HEK293 (cell line): ENCODE results near the gene NCK2.

Experiments
- CTCF ChIA-PET: fragments of 350-600 bp; formaldehyde crosslinking; extraction: SDS; loops from one replicate; lab custom pipeline; 2021; ENCODE audit warnings: antibody characterized with exemption; lab: Yijun Ruan, JAX
- POLR2A ChIA-PET: fragments of 300-600 bp; formaldehyde crosslinking; extraction: SDS; loops from one replicate; lab custom pipeline; 2020; ENCODE audit warnings: antibody characterized with exemption, inconsistent platforms; lab: Yijun Ruan, JAX
- H3K27ac ChIP-seq: fragments of 200-500 bp; sonication (Bioruptor generic); 2 replicates; pipeline ENCODE4 v1.5.1; 2014; ENCODE audit warnings: low read depth, low read length, control low read depth, inconsistent platforms; ENCODE audit errors: extremely low read depth
- H3K36me3 ChIP-seq, 2 experiments: fragments of 200-500 bp in 1 of 2; sonication (Bioruptor generic) in 1 of 2; 1 replicate in 1 of 2; 2 replicates in 1 of 2; pipeline ENCODE4 v1.5.1; 2014 to 2017; ENCODE audit warnings: inconsistent platforms in 2 of 2, low read length in 2 of 2; ENCODE audit not compliant: control insufficient read depth in 2 of 2, insufficient read depth in 1 of 2
- H3K4me1 ChIP-seq: fragments of 200-500 bp; sonication (Bioruptor generic); 2 replicates; pipeline ENCODE4 v1.5.1; 2014; ENCODE audit warnings: mild to moderate bottlenecking, low read length, inconsistent platforms; ENCODE audit not compliant: control insufficient read depth, insufficient read depth
- H3K4me3 ChIP-seq: 2 replicates; pipeline ENCODE4 v1.5.1; 2011; ENCODE audit warnings: low read depth, mild to moderate bottlenecking, control low read depth, low read length, moderate library complexity
- H3K9me3 ChIP-seq: fragments of 200-500 bp; sonication (Bioruptor generic); 2 replicates; pipeline ENCODE4 v1.5.1; 2014; ENCODE audit warnings: low read depth, low read length, inconsistent platforms; ENCODE audit not compliant: control insufficient read depth, insufficient read depth
- GLIS1 ChIP-seq: fragments of 450-650 bp; formaldehyde crosslinking; IDR thresholded peaks from 2 replicates; pipeline ENCODE4 v1.5.1; 2016; ENCODE audit warnings: missing biosample characterization, missing genetic modification characterization
- RBAK ChIP-seq: fragments of 450-650 bp; formaldehyde crosslinking; IDR thresholded peaks from 2 replicates; pipeline ENCODE4 v1.5.1; 2016; ENCODE audit warnings: missing biosample characterization, missing genetic modification characterization
- SALL2 ChIP-seq: fragments of 450-650 bp; formaldehyde crosslinking; IDR thresholded peaks from 2 replicates; pipeline ENCODE4 v1.5.0; 2017; ENCODE audit warnings: missing biosample characterization, mild to moderate bottlenecking, missing genetic modification characterization, borderline replicate concordance
- SP7 ChIP-seq: fragments of 450-650 bp; formaldehyde crosslinking; IDR thresholded peaks from 2 replicates; pipeline ENCODE4 v1.5.1; 2016; ENCODE audit warnings: missing biosample characterization, missing genetic modification characterization
- ZBTB8A ChIP-seq: fragments of 450-650 bp; formaldehyde crosslinking; IDR thresholded peaks from 2 replicates; pipeline ENCODE4 v1.5.1; 2016; ENCODE audit warnings: missing biosample characterization, missing genetic modification characterization
- ZIC2 ChIP-seq: fragments of 450-650 bp; formaldehyde crosslinking; IDR thresholded peaks from 2 replicates; pipeline ENCODE4 v1.5.1; 2016; ENCODE audit warnings: missing biosample characterization, missing genetic modification characterization
- ZNF114 ChIP-seq: fragments of 450-650 bp; formaldehyde crosslinking; IDR thresholded peaks from 2 replicates; pipeline ENCODE4 v1.5.0; 2017; ENCODE audit warnings: missing biosample characterization, missing genetic modification characterization
- ZNF155 ChIP-seq: fragments of 450-650 bp; formaldehyde crosslinking; IDR thresholded peaks from 2 replicates; pipeline ENCODE4 v1.5.1; 2016; ENCODE audit warnings: missing biosample characterization, missing genetic modification characterization
- ZNF266 ChIP-seq: fragments of 450-650 bp; formaldehyde crosslinking; IDR thresholded peaks from 2 replicates; pipeline ENCODE4 v1.5.1; 2016; ENCODE audit warnings: missing biosample characterization, missing genetic modification characterization, low read depth
- ZNF501 ChIP-seq: fragments of 450-650 bp; formaldehyde crosslinking; IDR thresholded peaks from 2 replicates; pipeline ENCODE4 v1.5.1; 2016; ENCODE audit warnings: missing biosample characterization, missing genetic modification characterization
- ZSCAN16 ChIP-seq: fragments of 450-650 bp; formaldehyde crosslinking; IDR thresholded peaks from 2 replicates; pipeline ENCODE4 v1.5.1; 2016; ENCODE audit warnings: missing biosample characterization, missing genetic modification characterization
- TF ChIP-seq, protein P1 (sequence below): fragments of 450-650 bp; formaldehyde crosslinking; IDR thresholded peaks from 2 replicates; pipeline ENCODE4; 2016; ENCODE audit warnings: missing biosample characterization, missing genetic modification characterization
- TF ChIP-seq, protein P2 (sequence below): fragments of 450-650 bp; formaldehyde crosslinking; IDR thresholded peaks from 2 replicates; pipeline ENCODE4 v1.5.1; 2016; ENCODE audit warnings: missing biosample characterization, missing genetic modification characterization
- TF ChIP-seq, protein P3 (sequence below): fragments of 450-650 bp; formaldehyde crosslinking; conservative IDR thresholded peaks from 2 replicates; pipeline ENCODE4 v1.5.1; 2016; ENCODE audit warnings: low read depth, missing biosample characterization, missing genetic modification characterization
- TF ChIP-seq, protein P4 (sequence below): fragments of 450-650 bp; formaldehyde crosslinking; IDR thresholded peaks from 2 replicates; pipeline ENCODE4 v1.5.1; 2016; ENCODE audit warnings: missing biosample characterization, missing genetic modification characterization
- TF ChIP-seq, protein P5 (sequence below): fragments of 450-650 bp; formaldehyde crosslinking; IDR thresholded peaks from 2 replicates; pipeline ENCODE4 v1.5.1; 2016; ENCODE audit warnings: missing biosample characterization, missing genetic modification characterization

The NCK2 gene

DNA sequence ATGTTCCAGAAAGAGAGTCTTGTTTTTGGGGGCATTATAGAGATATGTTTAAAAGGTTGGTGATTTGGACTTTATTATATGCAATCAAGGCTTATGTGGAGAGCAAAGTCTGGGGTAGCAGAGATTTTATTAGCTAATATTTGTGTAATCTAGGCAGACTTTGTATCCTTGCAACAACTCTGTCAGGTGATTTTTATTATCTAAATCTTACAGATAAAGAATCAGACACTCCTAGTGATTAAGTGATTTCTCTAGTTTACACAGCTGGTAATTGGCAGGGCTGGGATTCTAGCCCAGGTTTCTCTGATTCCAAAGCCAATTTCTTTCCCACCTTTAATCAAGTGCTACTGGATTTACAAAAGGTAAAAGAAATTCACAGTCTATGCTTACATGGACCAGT, 33.3 kb upstream of the NCK2 start (continued):
- TF ChIP-seq, protein P1, sequence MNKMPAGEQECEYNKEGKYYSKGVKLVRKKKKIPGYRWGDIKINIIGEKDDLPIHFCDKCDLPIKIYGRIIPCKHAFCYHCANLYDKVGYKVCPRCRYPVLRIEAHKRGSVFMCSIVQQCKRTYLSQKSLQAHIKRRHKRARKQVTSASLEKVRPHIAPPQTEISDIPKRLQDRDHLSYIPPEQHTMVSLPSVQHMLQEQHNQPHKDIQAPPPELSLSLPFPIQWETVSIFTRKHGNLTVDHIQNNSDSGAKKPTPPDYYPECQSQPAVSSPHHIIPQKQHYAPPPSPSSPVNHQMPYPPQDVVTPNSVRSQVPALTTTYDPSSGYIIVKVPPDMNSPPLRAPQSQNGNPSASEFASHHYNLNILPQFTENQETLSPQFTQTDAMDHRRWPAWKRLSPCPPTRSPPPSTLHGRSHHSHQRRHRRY (tag by site-specific recombination), result no peak
- no peak for TF ChIP-seq ZBTB8A (tag by site-specific recombination)
- TF ChIP-seq RBAK, result no peak
- TF ChIP-seq, protein P2, sequence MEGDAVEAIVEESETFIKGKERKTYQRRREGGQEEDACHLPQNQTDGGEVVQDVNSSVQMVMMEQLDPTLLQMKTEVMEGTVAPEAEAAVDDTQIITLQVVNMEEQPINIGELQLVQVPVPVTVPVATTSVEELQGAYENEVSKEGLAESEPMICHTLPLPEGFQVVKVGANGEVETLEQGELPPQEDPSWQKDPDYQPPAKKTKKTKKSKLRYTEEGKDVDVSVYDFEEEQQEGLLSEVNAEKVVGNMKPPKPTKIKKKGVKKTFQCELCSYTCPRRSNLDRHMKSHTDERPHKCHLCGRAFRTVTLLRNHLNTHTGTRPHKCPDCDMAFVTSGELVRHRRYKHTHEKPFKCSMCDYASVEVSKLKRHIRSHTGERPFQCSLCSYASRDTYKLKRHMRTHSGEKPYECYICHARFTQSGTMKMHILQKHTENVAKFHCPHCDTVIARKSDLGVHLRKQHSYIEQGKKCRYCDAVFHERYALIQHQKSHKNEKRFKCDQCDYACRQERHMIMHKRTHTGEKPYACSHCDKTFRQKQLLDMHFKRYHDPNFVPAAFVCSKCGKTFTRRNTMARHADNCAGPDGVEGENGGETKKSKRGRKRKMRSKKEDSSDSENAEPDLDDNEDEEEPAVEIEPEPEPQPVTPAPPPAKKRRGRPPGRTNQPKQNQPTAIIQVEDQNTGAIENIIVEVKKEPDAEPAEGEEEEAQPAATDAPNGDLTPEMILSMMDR (tag by site-specific recombination), result no peak
- no peak for TF ChIP-seq ZNF266 (tag by site-specific recombination)
- TF ChIP-seq, protein P3, sequence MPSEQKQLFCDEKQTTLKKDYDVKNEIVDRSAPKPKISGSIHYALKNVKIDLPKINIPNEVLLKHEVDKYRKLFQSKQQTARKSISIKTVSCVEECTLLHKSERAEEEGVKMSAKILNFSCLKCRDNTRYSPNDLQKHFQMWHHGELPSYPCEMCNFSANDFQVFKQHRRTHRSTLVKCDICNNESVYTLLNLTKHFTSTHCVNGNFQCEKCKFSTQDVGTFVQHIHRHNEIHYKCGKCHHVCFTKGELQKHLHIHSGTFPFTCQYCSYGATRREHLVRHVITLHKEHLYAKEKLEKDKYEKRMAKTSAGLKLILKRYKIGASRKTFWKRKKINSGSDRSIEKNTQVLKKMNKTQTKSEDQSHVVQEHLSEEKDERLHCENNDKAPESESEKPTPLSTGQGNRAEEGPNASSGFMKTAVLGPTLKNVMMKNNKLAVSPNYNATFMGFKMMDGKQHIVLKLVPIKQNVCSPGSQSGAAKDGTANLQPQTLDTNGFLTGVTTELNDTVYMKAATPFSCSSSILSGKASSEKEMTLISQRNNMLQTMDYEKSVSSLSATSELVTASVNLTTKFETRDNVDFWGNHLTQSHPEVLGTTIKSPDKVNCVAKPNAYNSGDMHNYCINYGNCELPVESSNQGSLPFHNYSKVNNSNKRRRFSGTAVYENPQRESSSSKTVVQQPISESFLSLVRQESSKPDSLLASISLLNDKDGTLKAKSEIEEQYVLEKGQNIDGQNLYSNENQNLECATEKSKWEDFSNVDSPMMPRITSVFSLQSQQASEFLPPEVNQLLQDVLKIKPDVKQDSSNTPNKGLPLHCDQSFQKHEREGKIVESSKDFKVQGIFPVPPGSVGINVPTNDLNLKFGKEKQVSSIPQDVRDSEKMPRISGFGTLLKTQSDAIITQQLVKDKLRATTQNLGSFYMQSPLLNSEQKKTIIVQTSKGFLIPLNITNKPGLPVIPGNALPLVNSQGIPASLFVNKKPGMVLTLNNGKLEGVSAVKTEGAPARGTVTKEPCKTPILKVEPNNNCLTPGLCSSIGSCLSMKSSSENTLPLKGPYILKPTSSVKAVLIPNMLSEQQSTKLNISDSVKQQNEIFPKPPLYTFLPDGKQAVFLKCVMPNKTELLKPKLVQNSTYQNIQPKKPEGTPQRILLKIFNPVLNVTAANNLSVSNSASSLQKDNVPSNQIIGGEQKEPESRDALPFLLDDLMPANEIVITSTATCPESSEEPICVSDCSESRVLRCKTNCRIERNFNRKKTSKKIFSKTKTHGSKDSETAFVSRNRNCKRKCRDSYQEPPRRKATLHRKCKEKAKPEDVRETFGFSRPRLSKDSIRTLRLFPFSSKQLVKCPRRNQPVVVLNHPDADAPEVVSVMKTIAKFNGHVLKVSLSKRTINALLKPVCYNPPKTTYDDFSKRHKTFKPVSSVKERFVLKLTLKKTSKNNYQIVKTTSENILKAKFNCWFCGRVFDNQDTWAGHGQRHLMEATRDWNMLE (tag by site-specific recombination), result no peak

DNA sequence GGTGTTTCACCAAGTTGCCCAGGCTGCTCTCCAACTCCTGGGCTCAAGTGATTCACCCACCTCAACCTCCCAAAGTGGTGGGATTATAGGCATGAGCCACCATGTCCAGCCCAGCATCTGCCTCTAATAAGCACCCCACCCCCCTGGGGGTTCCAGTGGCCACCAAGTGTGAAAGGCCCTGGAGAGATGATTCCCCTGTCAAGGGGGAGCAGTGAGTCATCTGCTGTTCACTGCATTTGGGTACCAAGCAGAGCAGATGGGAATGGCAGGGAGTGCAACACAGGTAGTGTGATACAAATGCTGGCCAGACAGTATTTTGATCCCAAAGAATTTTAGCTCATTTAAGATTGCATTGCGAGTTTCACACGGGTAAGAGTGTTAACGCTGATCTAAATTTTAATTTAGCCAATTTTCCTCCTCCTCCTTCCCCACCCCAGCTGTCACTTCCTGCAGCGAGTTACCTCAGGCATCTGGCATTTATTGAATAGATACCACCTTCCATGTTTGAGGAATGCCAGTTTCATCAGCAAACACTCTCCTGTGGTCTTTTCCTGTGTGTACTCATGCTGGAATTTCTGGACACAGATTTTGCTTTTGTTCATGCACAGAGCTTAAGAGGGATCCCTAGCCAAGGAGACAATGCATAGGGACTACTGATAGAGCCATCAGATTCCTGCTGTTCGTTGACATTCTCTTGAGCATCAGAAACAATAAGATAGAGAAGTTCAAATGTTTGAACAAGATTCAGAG, 32.4 kb upstream of the NCK2 start:
- no peaks in the 10 kb centered on the region for H3K9me3 ChIP-seq
- TF ChIP-seq ZIC2 (tag by site-specific recombination), result peak; percentile 58
- TF ChIP-seq GLIS1, result peak; percentile 60
- TF ChIP-seq SP7 (tag by site-specific recombination), result no peak
- TF ChIP-seq, all 188 proteins: peak for 2
- no peaks in the 10 kb centered on the region for H3K36me3 ChIP-seq
- H3K4me1 ChIP-seq, result no peaks in the 10 kb centered on the region
- H3K27ac ChIP-seq, result no peak overlapping the region
- POLR2A ChIA-PET, result no interaction called here
- no peak overlapping the region for H3K4me3 ChIP-seq
- CTCF ChIA-PET, result interaction anchor here (0.7 kb wide), 3 partner anchors 113 to 643 kb away, joined by 3 to 4 read pairs (median 4); no protein-coding TSS in a partner anchor

DNA sequence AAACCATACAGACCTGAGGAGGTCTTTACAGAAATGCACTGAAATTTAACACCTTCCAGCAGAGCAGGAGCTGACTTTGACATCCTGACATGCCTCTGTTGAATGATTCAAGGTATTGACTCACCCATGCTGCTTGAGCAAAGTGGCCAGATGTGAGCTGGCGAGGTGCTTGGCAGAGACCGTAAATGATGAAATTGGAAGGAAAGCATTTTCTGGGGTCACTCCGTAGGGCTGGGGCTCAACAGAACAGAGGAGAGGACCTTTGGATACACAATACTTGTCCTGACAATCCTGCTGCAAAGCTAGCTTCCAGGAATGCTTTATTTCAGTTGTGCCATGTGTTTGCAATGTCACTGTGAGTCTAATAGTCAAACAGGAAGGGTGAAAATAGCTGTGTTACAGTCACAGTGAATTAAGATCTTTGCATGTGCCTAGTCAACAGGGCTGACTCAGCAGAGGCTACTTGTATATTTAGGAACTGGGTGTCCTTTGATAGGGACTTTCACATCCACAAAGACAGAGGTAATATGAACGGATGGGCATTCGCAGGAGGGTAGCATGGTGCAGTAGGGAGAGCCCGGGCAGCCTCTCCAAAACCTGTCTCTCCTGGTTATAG, 31.6 kb upstream of the NCK2 start:
- no peaks in the 10 kb centered on the region for H3K9me3 ChIP-seq
- TF ChIP-seq SALL2 (tag by site-specific recombination), result no peak
- TF ChIP-seq ZNF114 (tag by site-specific recombination), result no peak
- TF ChIP-seq ZSCAN16 (tag by site-specific recombination), result no peak
- TF ChIP-seq, protein P2 (tag by site-specific recombination), result no peak
- TF ChIP-seq, protein P4, sequence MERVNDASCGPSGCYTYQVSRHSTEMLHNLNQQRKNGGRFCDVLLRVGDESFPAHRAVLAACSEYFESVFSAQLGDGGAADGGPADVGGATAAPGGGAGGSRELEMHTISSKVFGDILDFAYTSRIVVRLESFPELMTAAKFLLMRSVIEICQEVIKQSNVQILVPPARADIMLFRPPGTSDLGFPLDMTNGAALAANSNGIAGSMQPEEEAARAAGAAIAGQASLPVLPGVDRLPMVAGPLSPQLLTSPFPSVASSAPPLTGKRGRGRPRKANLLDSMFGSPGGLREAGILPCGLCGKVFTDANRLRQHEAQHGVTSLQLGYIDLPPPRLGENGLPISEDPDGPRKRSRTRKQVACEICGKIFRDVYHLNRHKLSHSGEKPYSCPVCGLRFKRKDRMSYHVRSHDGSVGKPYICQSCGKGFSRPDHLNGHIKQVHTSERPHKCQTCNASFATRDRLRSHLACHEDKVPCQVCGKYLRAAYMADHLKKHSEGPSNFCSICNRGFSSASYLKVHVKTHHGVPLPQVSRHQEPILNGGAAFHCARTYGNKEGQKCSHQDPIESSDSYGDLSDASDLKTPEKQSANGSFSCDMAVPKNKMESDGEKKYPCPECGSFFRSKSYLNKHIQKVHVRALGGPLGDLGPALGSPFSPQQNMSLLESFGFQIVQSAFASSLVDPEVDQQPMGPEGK, result no peak
- TF ChIP-seq ZNF501, result no peak
- TF ChIP-seq ZNF155, result no peak
- TF ChIP-seq, protein P5, sequence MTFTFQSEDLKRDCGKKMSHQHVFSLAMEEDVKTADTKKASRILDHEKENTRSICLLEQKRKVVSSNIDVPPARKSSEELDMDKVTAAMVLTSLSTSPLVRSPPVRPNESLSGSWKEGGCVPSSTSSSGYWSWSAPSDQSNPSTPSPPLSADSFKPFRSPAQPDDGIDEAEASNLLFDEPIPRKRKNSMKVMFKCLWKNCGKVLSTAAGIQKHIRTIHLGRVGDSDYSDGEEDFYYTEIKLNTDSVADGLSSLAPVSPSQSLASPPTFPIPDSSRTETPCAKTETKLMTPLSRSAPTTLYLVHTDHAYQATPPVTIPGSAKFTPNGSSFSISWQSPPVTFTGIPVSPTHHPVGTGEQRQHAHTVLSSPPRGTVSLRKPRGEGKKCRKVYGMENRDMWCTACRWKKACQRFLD (tag by site-specific recombination), result no peak
- CTCF ChIA-PET, result interaction anchor here (0.6 to 0.7 kb wide), 3 partner anchors 18 to 133 kb away, joined by 3 read pairs; no protein-coding TSS in a partner anchor
- H3K4me1 ChIP-seq, result no peaks in the 10 kb centered on the region
- POLR2A ChIA-PET, result no interaction called here
- no peaks in the 10 kb centered on the region for H3K36me3 ChIP-seq
- H3K4me3 ChIP-seq, result no peak overlapping the region
- no peak overlapping the region for H3K27ac ChIP-seq
